ENCODE results near the gene C2CD2. TPM values are rescaled to one million over a fixed set of nuclear protein-coding genes. Genes with fewer than 3 reads are reported as not detected.

C2CD2 gene
- total and polyA plus RNA-seq, 2 donors (not counting 3 experiments of a cell fraction or from before 2014, with no cell fraction given), result 32.6 to 41.2 TPM

DNA sequence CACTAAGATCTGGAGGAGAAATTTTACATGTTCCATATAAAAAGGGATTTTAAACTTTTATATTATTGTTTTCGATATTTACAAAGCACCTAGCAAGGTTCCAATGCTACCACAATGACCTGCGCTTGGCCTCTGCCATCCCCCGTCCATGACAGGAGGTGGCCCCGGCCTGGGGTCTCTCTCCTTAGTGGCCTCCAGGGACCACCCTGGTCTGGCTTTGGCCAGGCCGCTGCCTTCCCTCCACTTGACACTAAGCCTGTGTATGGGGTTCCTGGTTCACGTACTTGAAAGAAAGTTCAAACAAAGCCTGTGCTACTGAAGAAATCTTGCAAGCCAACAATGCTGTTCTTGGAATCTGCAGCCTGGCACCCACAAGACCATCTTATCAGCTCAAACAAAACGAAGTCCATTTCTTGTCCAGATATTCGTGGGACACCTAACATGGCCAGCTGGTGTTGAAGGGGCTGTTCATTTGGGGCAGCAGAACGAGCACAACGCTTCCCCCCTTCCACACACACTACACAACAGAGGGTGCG, 87.5 kb downstream of the C2CD2 start:
- POLR2A ChIA-PET, result no interaction called here
- TF ChIP-seq JUN (IDR thresholded peaks at IDR 0.05; ENCODE audit: borderline replicate concordance, insufficient read depth, insufficient read length, low read depth), result no peak
- TF ChIP-seq, protein P1, sequence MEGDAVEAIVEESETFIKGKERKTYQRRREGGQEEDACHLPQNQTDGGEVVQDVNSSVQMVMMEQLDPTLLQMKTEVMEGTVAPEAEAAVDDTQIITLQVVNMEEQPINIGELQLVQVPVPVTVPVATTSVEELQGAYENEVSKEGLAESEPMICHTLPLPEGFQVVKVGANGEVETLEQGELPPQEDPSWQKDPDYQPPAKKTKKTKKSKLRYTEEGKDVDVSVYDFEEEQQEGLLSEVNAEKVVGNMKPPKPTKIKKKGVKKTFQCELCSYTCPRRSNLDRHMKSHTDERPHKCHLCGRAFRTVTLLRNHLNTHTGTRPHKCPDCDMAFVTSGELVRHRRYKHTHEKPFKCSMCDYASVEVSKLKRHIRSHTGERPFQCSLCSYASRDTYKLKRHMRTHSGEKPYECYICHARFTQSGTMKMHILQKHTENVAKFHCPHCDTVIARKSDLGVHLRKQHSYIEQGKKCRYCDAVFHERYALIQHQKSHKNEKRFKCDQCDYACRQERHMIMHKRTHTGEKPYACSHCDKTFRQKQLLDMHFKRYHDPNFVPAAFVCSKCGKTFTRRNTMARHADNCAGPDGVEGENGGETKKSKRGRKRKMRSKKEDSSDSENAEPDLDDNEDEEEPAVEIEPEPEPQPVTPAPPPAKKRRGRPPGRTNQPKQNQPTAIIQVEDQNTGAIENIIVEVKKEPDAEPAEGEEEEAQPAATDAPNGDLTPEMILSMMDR (IDR thresholded peaks at IDR 0.05; ENCODE audit: extremely low read depth in 1 of 2, insufficient read depth in 1 of 2, low read depth in 1 of 2, low read length in 2 of 2), result no peak
- TF ChIP-seq POLR2AphosphoS5 (IDR thresholded peaks at IDR 0.05; ENCODE audit: insufficient read depth, low read depth, low read length), result no peak
- TF ChIP-seq POLR2A (IDR thresholded peaks at IDR 0.05; ENCODE audit: low read depth, low read length), result no peak
- TF ChIP-seq, protein P2, sequence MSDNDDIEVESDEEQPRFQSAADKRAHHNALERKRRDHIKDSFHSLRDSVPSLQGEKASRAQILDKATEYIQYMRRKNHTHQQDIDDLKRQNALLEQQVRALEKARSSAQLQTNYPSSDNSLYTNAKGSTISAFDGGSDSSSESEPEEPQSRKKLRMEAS (IDR thresholded peaks at IDR 0.05; ENCODE audit: insufficient read depth, insufficient read length), result no peak
- CTCF ChIA-PET, result no interaction called here
- Histone ChIP-seq H3K9me1 (replicated peaks; ENCODE audit: control insufficient read depth, extremely low read depth, insufficient read depth, low read length) (no peaks in the 10 kb centered on the region), H3K4me1 (ENCODE audit: control insufficient read depth, extremely low read depth, insufficient read depth, low read length) (no peaks in the 10 kb centered on the region), H2AFZ (ENCODE audit: low read depth, low read length) (no peak overlapping the region), H3K27me3 (ENCODE audit: control insufficient read depth in 2 of 2, insufficient read depth in 2 of 2, low read length in 2 of 2) (no peaks in the 10 kb centered on the region), H3K36me3 (ENCODE audit: control insufficient read depth in 2 of 2, extremely low read depth in 1 of 2, insufficient read depth in 2 of 2, low read length in 2 of 2) (no peaks in the 10 kb centered on the region), H3K4me2 (ENCODE audit: insufficient read depth, low read length) (no peak overlapping the region), H3K4me3 (replicated peaks in 1 of 3; ENCODE audit: insufficient read depth in 1 of 3, low read depth in 1 of 3, low read length in 3 of 3) (no peak overlapping the region), H3K27ac (ENCODE audit: insufficient read depth, low read depth, low read length) (no peak overlapping the region), H3K9ac (replicated peaks; ENCODE audit: extremely low read depth, insufficient read depth, low read length) (no peak overlapping the region), H3K79me2 (ENCODE audit: control insufficient read depth, insufficient read depth, low read length) (peaks cover 5% of the 10 kb centered on the region), H4K20me1 (replicated peaks; ENCODE audit: control insufficient read depth, extremely low read depth, insufficient read depth, low read length) (no peaks in the 10 kb centered on the region), H3K9me3 (replicated peaks; ENCODE audit: control insufficient read depth, insufficient read depth, low read length) (no peaks in the 10 kb centered on the region)
- DNase-seq (ENCODE audit: low read depth, low spot score) (no peak), FAIRE-seq (no peak)
- dilution Hi-C loops (cut with MboI; ENCODE audit: extremely low pct_ligation_motif_present, low sequenced_read_pairs), result no loop called here
- BruUV-seq (replicated peaks), result no TSS peak
- intact Hi-C loops (cut with micrococcal nuclease), result no loop called here

Data from endothelial cell of umbilical vein (primary cell).